SH-SY5Y (cell line): ENCODE data around the gene BMPR1B.

ENCODE experiments used
- GATA2 ChIP-seq: IDR thresholded peaks from 2 replicates; pipeline ENCODE4 v1.6.1; 2011; ENCODE audit warnings: mild to moderate bottlenecking, low read depth, low read length
- GATA3 ChIP-seq: IDR thresholded peaks from 2 replicates; pipeline ENCODE4 v1.6.1; 2011; ENCODE audit warnings: low read depth, mild to moderate bottlenecking, low read length, moderate library complexity

The BMPR1B gene

DNA sequence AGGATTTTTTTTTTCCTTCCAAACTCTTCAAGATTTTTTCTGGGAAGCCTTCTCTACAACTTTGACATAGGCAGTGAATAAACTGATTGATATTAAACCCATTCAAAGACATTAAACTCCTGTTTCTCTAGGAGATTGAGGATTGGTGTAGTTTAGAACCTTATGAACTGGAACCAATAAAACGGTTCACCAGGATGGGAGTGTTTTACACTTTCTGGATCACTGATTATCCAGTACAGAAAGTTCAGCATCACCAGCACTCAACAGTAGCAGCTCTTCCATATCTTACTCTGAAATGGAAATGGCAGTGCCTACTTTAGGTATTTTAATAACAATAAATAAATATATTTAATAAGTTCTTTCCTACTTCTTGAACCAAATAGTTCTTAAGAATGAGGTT, 76.7 kb downstream of the BMPR1B start:
- no peak for TF ChIP-seq GATA2
- TF ChIP-seq GATA3, result no peak

DNA sequence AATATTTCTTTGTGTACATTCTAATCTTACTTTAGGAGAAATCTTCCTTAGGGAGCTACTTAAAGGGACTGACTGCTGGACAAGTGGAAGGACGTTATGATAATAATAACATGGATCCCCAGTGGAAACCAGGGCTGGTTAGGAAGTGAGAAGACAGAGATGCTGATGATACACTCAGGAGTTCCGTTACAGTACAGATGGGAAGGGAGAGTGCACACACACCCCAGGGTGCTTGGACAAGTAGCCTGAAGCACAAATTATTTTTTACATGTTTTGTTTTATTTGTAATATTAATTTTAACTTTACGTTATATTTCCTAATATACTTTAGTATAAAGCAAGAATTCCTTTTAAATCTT, 84.1 kb downstream of the BMPR1B start:
- TF ChIP-seq GATA2, result no peak
- no peak for TF ChIP-seq GATA3

DNA sequence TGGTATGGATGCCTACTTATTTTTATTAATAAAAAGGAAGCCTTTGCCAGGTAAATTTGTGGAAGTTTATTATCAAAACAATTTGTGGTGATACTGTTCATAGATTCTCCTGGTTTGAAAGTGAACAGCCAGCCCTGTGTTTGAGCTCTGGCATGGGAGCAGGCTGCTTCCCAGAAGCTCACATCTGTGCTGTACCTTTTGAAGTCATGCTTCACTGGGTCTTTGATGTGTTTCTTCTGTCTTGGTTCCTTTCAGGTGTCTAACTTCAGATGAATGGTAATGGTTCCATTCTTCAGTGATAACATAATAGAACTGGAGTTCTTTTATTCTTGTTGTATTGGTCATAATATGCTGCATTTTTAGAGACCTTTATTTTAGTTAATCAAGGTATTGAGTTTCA, 85.5 kb downstream of the BMPR1B start:
- TF ChIP-seq GATA3 (no peak), GATA2 (no peak)

GRCh38 chr4:94848326-94848725, 90.6 kb downstream of the BMPR1B start:
- TF ChIP-seq GATA2 (no peak), GATA3 (no peak)

- TF ChIP-seq GATA3, result no peak
- TF ChIP-seq GATA2, result no peak
Observed at GRCh38 chr4:94849901-94850300, 92.1 kb downstream of the BMPR1B start.

DNA sequence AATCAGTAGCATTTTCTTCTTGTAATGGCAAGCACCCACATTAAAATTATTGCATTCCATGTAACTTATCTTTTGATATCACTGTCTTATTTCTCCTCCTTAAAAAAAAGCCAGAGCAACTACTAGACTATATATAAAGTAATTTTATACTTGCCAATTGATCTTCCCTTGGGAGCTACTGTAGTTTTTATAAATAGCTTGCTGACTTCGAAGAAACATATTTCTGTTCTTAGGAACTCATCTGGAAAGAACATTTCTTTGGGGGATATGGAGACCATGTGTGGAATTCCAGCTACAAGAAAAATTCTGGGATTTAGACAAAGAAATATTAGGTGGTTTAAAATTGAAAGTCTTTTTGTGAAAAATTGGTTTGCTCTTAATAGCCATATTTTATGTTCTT, 94.9 kb downstream of the BMPR1B start:
- no peak for TF ChIP-seq GATA2
- TF ChIP-seq GATA3, result no peak

- TF ChIP-seq GATA3 (no peak), GATA2 (peak; percentile 61)
Observed at GRCh38 chr4:94856030-94856429, 98.3 kb downstream of the BMPR1B start.

DNA sequence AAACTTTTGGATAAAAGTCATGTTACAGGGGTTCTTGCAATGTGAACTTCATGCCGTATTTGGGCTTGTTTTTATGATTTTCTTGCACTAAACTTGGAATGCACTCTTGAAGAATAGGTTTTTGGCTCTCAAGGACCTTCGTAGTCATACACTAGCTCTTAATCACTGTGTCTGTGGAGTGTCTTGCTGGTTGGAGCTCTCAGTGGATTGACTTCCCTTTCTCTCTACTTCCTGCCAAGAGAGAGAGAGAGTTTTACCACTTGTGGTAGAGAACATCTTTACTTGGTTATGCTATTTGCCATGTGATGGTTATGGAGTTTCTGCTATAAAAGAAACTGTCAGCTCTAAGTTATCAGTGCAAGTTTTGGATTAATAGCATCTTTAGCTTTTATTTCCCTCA, 112.4 kb downstream of the BMPR1B start:
- no peak for TF ChIP-seq GATA2
- TF ChIP-seq GATA3, result no peak

DNA sequence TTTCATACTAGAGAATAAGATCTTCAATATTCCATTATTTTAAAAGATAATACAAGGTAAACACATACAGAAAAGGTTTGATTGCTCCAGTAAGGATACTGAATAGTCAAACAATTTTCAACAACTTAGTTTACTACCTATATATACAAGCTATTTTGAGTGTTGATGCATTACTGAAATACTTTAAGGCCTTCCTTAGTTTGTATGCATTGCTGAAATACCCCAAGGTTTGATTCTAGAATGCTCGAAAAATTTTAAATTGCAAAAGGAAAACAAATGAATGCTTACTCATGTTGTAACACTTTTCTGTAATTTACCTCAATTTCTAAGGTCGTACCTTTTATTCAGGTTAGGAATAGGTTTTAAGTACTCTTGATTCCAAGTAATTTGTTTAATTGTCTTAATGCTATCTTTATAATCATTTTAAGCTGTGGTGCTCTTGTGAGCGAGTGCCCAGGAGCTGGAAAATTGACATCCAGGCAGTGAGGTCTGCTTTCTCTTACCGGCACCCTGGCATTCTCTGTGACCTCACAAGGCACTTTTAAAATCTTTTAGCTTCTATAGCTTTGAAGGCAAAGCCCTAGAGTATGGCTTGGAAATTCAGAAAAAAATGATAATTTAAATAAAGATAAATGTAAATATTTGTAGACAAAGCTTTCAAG, 114.0 kb downstream of the BMPR1B start:
- peak; percentile 42; the same call in 1 of the 2 replicates for TF ChIP-seq GATA2
- no peak for TF ChIP-seq GATA3

GRCh38 chr4:94877973-94878372, 120.2 kb downstream of the BMPR1B start:
- TF ChIP-seq GATA2 (no peak), GATA3 (no peak)

- no peak for TF ChIP-seq GATA2
- no peak for TF ChIP-seq GATA3
Observed at GRCh38 chr4:94880956-94881355, 123.2 kb downstream of the BMPR1B start.

GRCh38 chr4:94882756-94883155, 125.0 kb downstream of the BMPR1B start:
- TF ChIP-seq GATA3 (no peak), GATA2 (no peak)

DNA sequence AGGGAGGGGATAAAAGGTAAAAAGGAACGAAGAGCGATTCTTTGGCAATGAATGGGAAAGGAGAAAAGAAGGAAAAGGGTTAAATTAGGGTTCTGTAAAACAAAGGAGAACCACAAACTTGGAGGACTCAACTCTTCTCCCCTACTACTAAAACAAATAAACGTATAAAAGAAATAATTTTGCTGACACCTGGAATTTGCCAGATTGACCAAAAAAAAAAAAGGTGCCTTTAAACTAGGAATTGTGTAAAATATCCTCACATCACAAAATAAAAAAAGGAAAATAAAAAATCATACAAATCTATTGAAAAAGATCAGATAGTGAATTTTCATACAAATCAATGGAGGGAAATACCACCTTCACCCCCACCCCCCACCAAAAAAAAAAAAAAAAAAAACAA, 129.3 kb downstream of the BMPR1B start:
- TF ChIP-seq GATA2, result no peak
- no peak for TF ChIP-seq GATA3

DNA sequence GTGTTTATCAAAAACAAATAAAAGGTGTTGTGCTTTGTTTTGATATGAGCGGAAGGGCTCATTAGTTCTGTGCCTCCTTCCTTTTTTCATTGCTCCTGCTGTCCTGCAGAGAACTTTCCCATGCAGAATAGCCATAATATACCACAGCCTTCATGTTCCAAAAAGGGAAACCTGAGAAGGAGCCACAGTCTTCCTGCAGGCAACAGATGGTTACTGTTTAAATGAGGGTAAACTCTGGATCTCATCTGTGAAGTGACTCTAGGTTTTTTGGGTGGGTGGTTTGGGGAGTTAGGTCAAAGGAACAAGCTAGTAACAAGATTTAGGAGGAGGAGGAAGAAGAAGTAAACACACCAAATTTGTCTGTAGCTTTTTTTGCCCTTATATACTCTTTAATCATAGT, 131.8 kb downstream of the BMPR1B start:
- TF ChIP-seq GATA2 (no peak), GATA3 (no peak)

- no peak for TF ChIP-seq GATA3
- no peak for TF ChIP-seq GATA2
Observed at GRCh38 chr4:94889946-94890345, 132.2 kb downstream of the BMPR1B start.

- TF ChIP-seq GATA2 (no peak), GATA3 (no peak)
Observed at GRCh38 chr4:94890579-94890978, 132.8 kb downstream of the BMPR1B start.

DNA sequence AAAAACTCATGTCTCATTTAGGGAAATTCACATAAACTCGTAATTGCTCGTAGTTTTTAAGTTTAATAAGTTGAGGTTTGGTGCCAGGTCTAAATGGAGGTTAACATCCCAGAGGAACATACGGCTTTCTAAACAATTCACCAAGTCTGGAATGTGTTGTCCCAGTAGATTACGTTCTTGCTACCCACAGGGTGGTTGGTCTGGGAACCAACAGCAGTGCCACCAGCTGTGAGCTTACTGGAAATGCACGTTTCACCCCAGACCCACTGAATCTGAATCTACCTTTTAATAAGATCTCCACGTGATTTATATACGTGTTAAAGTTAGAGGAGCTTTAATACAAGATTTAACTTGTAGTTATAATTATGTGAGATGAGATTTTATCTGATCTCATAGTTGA, 134.3 kb downstream of the BMPR1B start:
- no peak for TF ChIP-seq GATA2
- TF ChIP-seq GATA3, result no peak
